LNCaP clone FGC (cell line): ENCODE data around the gene EMILIN3.

Source experiments
- DNase-seq: peaks from one replicate; pipeline ENCODE4 v3.0.0-alpha.2; 2011; ENCODE audit warnings: low read depth
- H3K4me3 ChIP-seq: 2 replicates; pipeline ENCODE4 v1.5.1; 2011; ENCODE audit warnings: mild to moderate bottlenecking, low read depth, low read length, control low read depth
- TF ChIP-seq, protein P1 (sequence below): IDR thresholded peaks from 2 replicates; pipeline ENCODE4 v1.5.1; 2012; ENCODE audit warnings: mild to moderate bottlenecking; ENCODE audit not compliant: control insufficient read depth, insufficient read depth; ENCODE audit errors: extremely low read depth

Gene EMILIN3

DNA sequence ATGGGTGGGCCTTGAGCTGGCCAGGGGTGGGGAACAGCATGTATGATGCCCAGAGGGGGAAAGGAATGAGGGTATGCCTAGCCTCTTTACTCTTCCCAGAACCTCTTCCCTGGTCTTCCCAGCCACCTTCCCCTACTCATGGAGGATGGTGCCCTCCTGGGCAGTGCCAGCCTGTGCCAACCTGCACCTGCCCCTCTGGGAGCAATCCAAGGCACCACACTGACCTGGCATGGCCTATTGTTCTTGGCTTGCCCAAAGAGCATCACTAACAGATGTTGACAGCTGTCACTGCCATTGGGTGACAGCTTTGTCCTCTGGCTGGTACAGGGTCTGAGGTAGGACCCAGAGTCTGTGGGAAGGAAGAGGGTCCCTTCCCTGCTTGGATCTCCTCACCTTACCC lies 13.1 kb downstream of the EMILIN3 start:
- no peak for DNase-seq
- TF ChIP-seq, protein P1, sequence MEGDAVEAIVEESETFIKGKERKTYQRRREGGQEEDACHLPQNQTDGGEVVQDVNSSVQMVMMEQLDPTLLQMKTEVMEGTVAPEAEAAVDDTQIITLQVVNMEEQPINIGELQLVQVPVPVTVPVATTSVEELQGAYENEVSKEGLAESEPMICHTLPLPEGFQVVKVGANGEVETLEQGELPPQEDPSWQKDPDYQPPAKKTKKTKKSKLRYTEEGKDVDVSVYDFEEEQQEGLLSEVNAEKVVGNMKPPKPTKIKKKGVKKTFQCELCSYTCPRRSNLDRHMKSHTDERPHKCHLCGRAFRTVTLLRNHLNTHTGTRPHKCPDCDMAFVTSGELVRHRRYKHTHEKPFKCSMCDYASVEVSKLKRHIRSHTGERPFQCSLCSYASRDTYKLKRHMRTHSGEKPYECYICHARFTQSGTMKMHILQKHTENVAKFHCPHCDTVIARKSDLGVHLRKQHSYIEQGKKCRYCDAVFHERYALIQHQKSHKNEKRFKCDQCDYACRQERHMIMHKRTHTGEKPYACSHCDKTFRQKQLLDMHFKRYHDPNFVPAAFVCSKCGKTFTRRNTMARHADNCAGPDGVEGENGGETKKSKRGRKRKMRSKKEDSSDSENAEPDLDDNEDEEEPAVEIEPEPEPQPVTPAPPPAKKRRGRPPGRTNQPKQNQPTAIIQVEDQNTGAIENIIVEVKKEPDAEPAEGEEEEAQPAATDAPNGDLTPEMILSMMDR: no peak
- no peak overlapping the region for H3K4me3 ChIP-seq

DNA sequence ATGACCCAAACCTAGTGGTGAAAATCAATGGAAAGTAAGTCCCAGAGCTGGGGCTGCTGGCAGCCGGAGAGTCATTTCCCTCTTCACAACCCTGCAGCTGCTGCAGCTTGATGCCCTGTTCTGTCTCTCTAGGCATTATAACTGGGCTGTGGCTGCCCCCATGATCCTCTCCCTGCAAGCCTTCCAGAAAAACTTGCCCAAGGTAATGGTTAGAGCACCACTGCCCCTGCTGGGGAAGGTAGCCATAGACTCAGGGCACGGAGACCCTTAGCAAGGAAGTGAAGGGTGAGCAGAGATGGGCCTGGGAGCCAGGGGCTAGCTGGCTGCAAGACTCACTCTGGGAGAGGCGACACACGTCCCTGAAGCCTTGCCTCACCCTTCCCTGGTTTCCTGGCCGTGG lies 14.0 kb downstream of the EMILIN3 start:
- H3K4me3 ChIP-seq: no peak overlapping the region
- DNase-seq: no peak
- TF ChIP-seq, protein P1: no peak

DNA sequence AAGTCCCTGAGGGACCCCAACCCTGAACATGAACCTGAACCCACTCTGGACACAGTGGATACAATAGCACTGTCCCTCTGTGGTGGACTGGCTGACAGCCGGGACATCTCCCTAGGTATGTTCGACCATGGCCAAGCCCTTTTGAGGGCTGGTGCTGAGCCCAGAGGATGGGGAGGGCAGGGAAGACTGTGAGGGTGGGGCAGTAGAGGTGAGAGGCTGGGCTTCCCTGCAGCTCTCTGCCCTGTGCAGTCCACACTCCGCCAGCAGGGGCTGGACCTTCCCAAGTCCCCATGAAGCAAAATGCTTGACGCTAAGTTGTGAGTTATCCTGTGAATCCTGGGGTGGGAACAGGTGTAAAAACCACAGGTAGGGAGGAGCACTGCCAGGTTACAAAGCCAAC lies 14.5 kb downstream of the EMILIN3 start:
- no peak overlapping the region for H3K4me3 ChIP-seq
- no peak for DNase-seq
- TF ChIP-seq, protein P1: no peak

DNA sequence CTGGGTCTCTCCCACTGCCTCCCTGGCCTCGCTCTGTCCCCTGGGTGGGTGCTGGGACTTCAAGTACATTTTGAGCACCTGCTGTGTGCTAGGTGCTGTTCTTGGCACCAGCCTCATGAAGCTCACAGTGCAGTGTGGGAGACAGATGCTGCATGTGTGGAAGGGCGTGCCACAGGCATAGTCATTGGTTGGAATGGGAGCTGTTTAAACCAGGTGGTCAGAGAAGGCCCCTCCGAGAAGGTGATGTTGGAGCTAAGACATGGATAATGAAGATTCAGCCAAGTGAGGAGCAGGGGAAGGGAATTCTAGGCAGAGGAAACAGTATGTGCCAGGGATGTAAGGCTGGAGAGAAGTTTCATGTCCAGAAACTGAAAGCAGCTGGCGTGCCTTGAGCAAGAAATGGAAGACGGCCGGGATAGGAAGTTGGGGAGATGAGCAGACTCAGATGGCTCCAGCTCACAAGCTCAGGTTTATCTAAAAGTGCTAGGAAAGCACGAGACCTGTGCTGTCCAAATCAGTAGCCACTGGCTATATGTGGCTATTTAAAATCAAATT lies 16.1 kb downstream of the EMILIN3 start:
- TF ChIP-seq, protein P1: no peak
- no peak overlapping the region for H3K4me3 ChIP-seq
- DNase-seq: no peak

DNA sequence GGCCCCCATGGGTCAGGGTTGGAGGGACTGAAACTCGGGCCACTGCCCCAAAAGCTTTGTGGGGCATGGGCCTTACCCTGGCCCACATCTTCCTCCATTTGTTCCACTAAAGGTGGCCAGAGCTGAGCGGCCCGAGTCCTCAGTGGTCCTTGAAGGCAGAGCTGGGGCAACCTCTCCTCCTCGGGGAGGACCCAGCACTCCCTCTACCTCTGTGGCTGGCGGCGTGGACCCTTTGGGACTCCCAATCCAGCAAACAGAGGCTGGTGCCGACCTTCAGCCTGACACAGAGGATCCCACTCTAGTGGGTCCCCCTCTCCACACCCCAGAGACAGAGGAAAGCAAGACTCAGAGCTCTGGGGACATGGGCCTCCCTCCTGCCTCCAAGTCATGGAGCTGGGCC lies 16.7 kb downstream of the EMILIN3 start:
- TF ChIP-seq, protein P1: no peak
- DNase-seq: no peak
- no peak overlapping the region for H3K4me3 ChIP-seq

DNA sequence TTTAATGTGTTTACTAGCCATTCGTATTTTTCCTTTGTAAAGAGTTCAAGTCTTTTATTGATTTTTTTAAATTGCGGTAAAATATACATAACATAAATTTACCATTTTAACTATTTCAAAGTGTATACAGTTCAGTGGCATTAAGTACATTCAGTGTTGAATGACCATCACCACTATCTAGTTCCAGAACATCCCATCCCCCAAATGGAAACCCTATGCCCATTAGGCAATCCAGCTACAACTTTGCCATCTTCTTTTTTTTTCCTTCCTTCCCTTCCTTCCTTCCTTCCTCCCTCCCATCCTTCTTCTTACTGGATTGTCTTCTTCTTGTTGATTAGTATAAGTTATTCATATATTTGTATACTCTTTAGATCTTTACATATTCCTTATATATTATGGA lies 17.4 kb downstream of the EMILIN3 start:
- no peak overlapping the region for H3K4me3 ChIP-seq
- no peak for DNase-seq
- TF ChIP-seq, protein P1: no peak

DNA sequence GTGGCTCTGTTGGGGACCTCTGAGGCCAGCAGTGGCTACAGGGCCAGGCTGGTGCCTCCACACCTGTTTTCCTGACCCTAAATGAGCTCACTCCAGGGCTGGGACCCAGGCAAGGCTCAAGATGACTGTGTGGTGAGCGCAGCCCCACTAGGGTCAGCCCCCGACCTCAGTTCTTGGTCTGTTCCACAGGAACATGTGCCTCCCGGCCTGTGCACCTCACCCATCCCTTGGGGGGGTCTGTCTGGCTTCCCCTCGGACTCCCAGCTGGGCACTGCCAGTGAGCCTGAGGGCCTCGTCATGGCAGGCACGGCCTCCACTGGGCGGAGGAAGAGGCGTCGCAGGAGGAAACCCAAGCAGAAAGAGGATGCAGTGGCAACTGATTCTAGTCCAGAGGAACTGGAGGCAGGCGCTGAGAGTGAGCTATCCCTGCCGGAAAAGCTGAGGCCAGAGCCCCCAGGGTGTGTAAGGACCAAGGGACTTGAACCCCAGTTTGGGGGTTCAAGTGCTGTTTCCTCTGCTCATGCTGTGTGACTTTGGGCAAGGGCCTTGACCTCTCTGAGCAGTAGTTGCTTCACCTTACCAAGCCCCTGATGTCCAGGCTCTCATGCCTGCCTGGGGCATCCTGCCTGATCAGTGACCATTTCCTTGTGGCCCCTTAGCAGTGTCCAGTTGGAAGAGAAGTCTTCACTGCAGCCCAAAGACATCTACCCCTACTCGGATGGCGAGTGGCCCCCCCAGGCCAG lies 18.0 kb downstream of the EMILIN3 start:
- no peak for DNase-seq
- H3K4me3 ChIP-seq: no peak overlapping the region

More for the DNA sequence above, 18.0 kb downstream of the EMILIN3 start:
- TF ChIP-seq, protein P1: no peak
